HepG2 (cell line): ENCODE results near the gene CCNL1. TPM values are rescaled to one million over a fixed set of nuclear protein-coding genes. Genes with fewer than 3 reads are reported as not detected.
A peak's percentile ranks its signal among the peaks of the same experiment; 100 is the strongest.

Source experiments
- ASH2L ChIP-seq: fragments of 300-600, 200-600 bp; sonication (generic); IDR thresholded peaks from 2 replicates; pipeline ENCODE4 v1.7.0; 2017; ENCODE audit warnings: low read depth, mild to moderate bottlenecking, moderate library complexity, mixed read lengths, low read length; ENCODE audit not compliant: insufficient read length
- CREM ChIP-seq, 2 experiments: sonication (generic) in 1 of 2; formaldehyde crosslinking in 1 of 2; IDR thresholded peaks; 2 replicates each; pipeline versions ENCODE4 v1.4.0 to v1.6.1; 2016 to 2020; ENCODE audit warnings: antibody characterized with exemption in 1 of 2, mild to moderate bottlenecking in 1 of 2, missing genetic modification reagents in 1 of 2
- FOXJ3 ChIP-seq: sonication (generic); formaldehyde crosslinking; IDR thresholded peaks from 2 replicates; pipeline ENCODE4 v1.4.0; 2020; ENCODE audit warnings: missing genetic modification reagents, mild to moderate bottlenecking, borderline replicate concordance
- LCORL ChIP-seq, 2 experiments: fragments of 450-650 bp in 1 of 2; sonication (generic) in 1 of 2; formaldehyde crosslinking in 1 of 2; IDR thresholded peaks; 2 replicates each; pipeline versions ENCODE4 v1.5.0 to v1.6.1; 2017 to 2020; ENCODE audit warnings: antibody characterized with exemption in 1 of 2, missing genetic modification reagents in 1 of 2
- PAWR ChIP-seq: sonication (generic); formaldehyde crosslinking; IDR thresholded peaks from 2 replicates; pipeline ENCODE4 v1.4.0; 2020; ENCODE audit warnings: missing genetic modification reagents, mild to moderate bottlenecking, borderline replicate concordance
- TAF15 ChIP-seq: fragments of 200-400 bp; formaldehyde crosslinking; IDR thresholded peaks from one replicate; pipeline ENCODE4 v1.6.1; 2018; ENCODE audit warnings: mild to moderate bottlenecking, low read depth, low read length; ENCODE audit not compliant: poor library complexity, severe bottlenecking
- TP53 ChIP-seq: sonication (generic); formaldehyde crosslinking; conservative IDR thresholded peaks from 2 replicates; pipeline ENCODE4 v1.4.0; 2020; ENCODE audit warnings: missing genetic modification reagents
- ZEB1 ChIP-seq: IDR thresholded peaks from 2 replicates; pipeline ENCODE4 v1.6.1; 2012; ENCODE audit warnings: mild to moderate bottlenecking, low read depth, inconsistent platforms; ENCODE audit not compliant: insufficient replicate concordance
- ZFP82 ChIP-seq: sonication (generic); formaldehyde crosslinking; IDR thresholded peaks from 2 replicates; pipeline ENCODE4 v1.5.1; 2020; ENCODE audit warnings: mild to moderate bottlenecking, missing genetic modification reagents, borderline replicate concordance
- ZNF383 ChIP-seq: sonication (generic); formaldehyde crosslinking; IDR thresholded peaks from 2 replicates; pipeline ENCODE4 v1.4.0; 2020; ENCODE audit warnings: missing genetic modification reagents, mild to moderate bottlenecking, borderline replicate concordance
- ZNF782 ChIP-seq: sonication (generic); formaldehyde crosslinking; IDR thresholded peaks from 2 replicates; pipeline ENCODE4 v1.4.0; 2020; ENCODE audit warnings: missing genetic modification reagents, mild to moderate bottlenecking, borderline replicate concordance
- polyA plus RNA-seq, 8 experiments: library from polyadenylated mRNA; depleted of rRNA in 3 of 8; stranded (reverse) in 7 of 8; unstranded in 1 of 8; fragments of >200 nt; fragmentation: Illumina TruSeq in 4 of 8; extraction: Trizol in 4 of 8; gene quantifications; 2 replicates each; pipeline versions ENCODE4 v1.2.1 to v1.2.3, GENCODE V29; 2011 to 2016; ENCODE audit warnings: low read depth in 4 of 8, missing spikeins in 1 of 8, mixed read lengths in 1 of 8; ENCODE audit not compliant: insufficient read depth in 1 of 8
- total RNA-seq, 5 experiments: library from RNA; depleted of rRNA; stranded (reverse); fragments of >200 nt; fragmentation: Illumina TruSeq; extraction: Trizol; gene quantifications; 2 replicates each; pipeline ENCODE4 v1.2.3, GENCODE V29; 2016; ENCODE audit warnings: low read depth in 1 of 5
- TF ChIP-seq, protein P1 (sequence below): sonication (generic); formaldehyde crosslinking; IDR thresholded peaks from 2 replicates; pipeline ENCODE4 v1.4.0; 2020; ENCODE audit warnings: low read depth, mild to moderate bottlenecking, missing genetic modification reagents
- TF ChIP-seq, protein P2 (sequence below): sonication (generic); formaldehyde crosslinking; conservative IDR thresholded peaks from 2 replicates; pipeline ENCODE4 v1.8.1; 2023; ENCODE audit warnings: missing genetic modification reagents
- TF ChIP-seq, protein P3 (sequence below): sonication (generic); formaldehyde crosslinking; IDR thresholded peaks from 2 replicates; pipeline ENCODE4 v1.4.0; 2020; ENCODE audit warnings: missing genetic modification reagents, borderline replicate concordance
- TF ChIP-seq, protein P4 (sequence below), 2 experiments: sonication (generic) in 1 of 2; formaldehyde crosslinking in 1 of 2; IDR thresholded peaks; 2 replicates each; pipeline versions ENCODE4 v1.4.0 to v1.6.1; 2016 to 2020; ENCODE audit warnings: borderline replicate concordance in 1 of 2, low read depth in 1 of 2, mild to moderate bottlenecking in 1 of 2, missing genetic modification reagents in 1 of 2

Gene CCNL1
- total and polyA plus RNA-seq, 2 of the 13 experiments (the other 11 are each of a cell fraction or from before 2014, with no cell fraction given) = 151 to 303 TPM

DNA sequence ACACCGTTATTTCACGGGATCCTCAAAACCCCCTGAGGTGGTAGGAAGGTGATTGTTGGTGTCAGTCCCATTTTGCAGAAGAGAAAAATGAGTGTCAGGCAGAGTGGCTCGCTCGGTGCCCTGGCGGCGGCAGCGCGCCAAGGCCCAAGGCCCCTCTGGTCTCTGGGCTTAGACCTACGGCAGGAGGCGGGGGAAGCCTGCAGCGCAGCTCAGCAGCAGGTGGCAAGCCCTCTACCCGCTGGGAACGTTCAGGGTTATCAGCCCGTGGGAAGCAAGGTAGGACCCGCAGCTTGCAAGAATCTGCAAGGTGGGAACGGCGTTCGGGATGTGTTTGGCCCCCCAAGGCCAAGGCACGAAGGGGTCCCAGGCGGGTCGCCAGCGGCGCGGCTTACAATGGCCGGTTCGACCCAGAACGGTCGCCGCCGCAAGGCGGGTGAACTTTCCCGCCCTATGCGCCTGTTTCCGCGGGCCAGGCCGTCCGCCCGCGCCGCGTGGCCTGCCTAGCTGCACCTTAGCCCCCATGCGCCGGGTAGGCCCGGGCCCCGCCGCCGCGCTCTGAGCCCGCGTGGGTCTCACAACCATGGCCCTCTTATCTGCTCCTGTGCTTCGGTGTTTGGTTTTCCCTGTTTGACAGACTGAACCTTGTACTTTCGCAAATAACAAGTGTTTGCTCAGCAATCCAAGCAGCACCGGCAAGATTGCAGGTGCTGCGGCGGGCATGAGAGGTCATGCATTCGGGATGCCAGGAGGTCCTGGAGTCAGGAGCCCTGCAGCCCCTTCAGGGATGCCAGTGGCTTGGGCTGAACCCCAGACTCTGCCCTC lies 39.7 kb downstream of the CCNL1 start (continued):
- TF ChIP-seq PAWR (CRISPR knock-in tag) (peak; percentile 72; the same call in 1 of the 2 replicates), FOXJ3 (CRISPR knock-in tag) (peak; percentile 77; the same call in 1 of the 2 replicates), TP53 (no peak), TAF15 (no peak), LCORL (IDR thresholded peaks at IDR 0.05) (no peak), LCORL (CRISPR knock-in tag; IDR thresholded peaks at IDR 0.05) (peak; percentile 88), CREM (IDR thresholded peaks at IDR 0.05) (peak; percentile 77), CREM (CRISPR knock-in tag; IDR thresholded peaks at IDR 0.05) (no peak), ZEB1 (peak; percentile 85), ZFP82 (peak; percentile 98), ASH2L (peak; percentile 66), ZNF782 (peak; percentile 78; the same call in 1 of the 2 replicates), ZNF383 (0 out of 2 replicates have a peak, but pooled peaks have one; percentile 66)
- TF ChIP-seq, protein P1, sequence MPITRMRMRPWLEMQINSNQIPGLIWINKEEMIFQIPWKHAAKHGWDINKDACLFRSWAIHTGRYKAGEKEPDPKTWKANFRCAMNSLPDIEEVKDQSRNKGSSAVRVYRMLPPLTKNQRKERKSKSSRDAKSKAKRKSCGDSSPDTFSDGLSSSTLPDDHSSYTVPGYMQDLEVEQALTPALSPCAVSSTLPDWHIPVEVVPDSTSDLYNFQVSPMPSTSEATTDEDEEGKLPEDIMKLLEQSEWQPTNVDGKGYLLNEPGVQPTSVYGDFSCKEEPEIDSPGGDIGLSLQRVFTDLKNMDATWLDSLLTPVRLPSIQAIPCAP (CRISPR knock-in tag) = peak; percentile 75; the same call in 1 of the 2 replicates
- TF ChIP-seq, protein P2, sequence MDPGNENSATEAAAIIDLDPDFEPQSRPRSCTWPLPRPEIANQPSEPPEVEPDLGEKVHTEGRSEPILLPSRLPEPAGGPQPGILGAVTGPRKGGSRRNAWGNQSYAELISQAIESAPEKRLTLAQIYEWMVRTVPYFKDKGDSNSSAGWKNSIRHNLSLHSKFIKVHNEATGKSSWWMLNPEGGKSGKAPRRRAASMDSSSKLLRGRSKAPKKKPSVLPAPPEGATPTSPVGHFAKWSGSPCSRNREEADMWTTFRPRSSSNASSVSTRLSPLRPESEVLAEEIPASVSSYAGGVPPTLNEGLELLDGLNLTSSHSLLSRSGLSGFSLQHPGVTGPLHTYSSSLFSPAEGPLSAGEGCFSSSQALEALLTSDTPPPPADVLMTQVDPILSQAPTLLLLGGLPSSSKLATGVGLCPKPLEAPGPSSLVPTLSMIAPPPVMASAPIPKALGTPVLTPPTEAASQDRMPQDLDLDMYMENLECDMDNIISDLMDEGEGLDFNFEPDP (CRISPR knock-in tag) = peak; percentile 89; the same call in 1 of the 2 replicates
- TF ChIP-seq, protein P3, sequence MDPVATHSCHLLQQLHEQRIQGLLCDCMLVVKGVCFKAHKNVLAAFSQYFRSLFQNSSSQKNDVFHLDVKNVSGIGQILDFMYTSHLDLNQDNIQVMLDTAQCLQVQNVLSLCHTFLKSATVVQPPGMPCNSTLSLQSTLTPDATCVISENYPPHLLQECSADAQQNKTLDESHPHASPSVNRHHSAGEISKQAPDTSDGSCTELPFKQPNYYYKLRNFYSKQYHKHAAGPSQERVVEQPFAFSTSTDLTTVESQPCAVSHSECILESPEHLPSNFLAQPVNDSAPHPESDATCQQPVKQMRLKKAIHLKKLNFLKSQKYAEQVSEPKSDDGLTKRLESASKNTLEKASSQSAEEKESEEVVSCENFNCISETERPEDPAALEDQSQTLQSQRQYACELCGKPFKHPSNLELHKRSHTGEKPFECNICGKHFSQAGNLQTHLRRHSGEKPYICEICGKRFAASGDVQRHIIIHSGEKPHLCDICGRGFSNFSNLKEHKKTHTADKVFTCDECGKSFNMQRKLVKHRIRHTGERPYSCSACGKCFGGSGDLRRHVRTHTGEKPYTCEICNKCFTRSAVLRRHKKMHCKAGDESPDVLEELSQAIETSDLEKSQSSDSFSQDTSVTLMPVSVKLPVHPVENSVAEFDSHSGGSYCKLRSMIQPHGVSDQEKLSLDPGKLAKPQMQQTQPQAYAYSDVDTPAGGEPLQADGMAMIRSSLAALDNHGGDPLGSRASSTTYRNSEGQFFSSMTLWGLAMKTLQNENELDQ (CRISPR knock-in tag) = no peak
- TF ChIP-seq, protein P4, sequence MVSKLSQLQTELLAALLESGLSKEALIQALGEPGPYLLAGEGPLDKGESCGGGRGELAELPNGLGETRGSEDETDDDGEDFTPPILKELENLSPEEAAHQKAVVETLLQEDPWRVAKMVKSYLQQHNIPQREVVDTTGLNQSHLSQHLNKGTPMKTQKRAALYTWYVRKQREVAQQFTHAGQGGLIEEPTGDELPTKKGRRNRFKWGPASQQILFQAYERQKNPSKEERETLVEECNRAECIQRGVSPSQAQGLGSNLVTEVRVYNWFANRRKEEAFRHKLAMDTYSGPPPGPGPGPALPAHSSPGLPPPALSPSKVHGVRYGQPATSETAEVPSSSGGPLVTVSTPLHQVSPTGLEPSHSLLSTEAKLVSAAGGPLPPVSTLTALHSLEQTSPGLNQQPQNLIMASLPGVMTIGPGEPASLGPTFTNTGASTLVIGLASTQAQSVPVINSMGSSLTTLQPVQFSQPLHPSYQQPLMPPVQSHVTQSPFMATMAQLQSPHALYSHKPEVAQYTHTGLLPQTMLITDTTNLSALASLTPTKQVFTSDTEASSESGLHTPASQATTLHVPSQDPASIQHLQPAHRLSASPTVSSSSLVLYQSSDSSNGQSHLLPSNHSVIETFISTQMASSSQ (IDR thresholded peaks at IDR 0.05; ENCODE audit: low read depth) = no peak; the same call in 1 of the 2 replicates
- TF ChIP-seq, protein P4 (CRISPR knock-in tag; IDR thresholded peaks at IDR 0.05; ENCODE audit: borderline replicate concordance) = peak; percentile 91
